SH-SY5Y (cell line): ENCODE results near the gene UHRF1.

Source experiments
- GATA2 ChIP-seq: IDR thresholded peaks from 2 replicates; pipeline ENCODE4 v1.6.1; 2011; ENCODE audit warnings: mild to moderate bottlenecking, low read depth, low read length
- GATA3 ChIP-seq: IDR thresholded peaks from 2 replicates; pipeline ENCODE4 v1.6.1; 2011; ENCODE audit warnings: low read depth, mild to moderate bottlenecking, low read length, moderate library complexity

Gene UHRF1

DNA sequence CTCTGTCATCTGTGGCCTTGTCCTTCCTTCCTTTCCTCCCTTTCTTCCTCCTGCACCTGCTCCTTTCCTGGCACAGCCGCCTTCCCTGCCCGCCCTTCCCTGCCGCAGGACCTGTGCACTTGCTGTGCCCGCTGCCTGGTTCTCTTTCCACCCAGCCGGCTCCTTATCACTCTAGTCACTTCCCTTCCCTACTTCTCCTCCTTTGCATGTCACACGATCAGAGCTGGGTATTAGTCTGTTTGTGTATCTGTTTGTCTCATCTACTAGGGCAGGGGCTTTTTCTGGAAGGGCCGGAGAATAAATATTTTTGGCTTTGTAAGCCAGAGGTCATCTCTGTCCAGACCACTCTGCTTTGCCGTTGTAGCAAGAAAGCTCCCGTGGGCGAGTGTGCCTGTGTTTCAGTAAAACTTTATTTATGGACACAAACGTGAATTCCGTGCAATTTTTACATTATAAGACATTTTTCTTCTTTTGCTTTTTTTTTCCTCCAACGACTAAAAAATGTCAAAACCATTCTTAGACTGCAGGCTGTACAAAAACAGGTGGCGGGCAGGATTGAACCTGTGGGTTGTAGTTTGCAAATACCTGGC is 65.7 kb downstream of the UHRF1 start:
- TF ChIP-seq GATA2 (no peak), GATA3 (no peak)

- TF ChIP-seq GATA2: no peak
- TF ChIP-seq GATA3: no peak
These were observed 67.3 kb downstream of the UHRF1 start for GRCh38 chr19:4976401-4977298.

DNA sequence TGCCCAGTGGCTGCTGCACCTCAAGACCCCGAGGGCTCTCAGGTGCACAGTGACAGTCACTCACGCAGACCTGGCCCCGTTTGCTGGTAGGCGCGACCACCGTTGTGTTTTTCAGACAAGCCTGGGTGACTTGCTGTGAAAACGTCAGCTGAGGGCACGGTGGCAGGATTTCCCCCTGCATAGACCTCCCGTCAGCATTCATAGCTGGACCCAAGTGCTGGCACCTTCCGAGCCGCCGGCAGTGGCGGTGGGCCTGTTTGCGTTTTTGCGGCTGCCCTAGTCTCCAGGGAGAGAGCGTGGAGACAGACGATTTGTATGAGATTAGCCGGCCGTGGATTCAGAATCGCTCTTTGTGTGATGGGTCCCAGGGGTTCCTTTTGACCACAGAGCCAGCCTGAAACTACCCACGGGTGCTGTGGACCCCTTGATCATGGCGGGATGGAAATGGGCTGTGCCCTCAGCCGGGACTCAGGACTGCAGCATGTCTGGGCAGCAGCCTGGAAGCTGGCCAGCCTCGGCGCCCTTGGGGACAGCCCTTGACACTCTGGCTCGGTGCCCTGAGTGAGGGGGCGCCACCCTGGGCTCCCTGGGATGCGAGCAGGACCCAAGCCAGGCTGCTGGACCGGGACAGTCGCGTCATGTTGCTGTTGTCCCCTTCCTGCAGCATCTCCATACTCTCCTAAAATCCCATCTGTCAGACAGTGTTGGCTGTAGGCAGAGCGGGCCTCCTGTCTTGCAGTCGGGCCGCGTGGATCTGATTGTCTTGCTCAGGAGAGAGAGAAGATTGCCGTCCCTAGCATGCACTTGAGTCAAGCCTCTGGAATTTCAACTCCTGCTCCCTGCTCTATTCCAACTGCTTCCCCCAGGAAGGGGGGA is 68.2 kb downstream of the UHRF1 start:
- TF ChIP-seq GATA2: no peak
- TF ChIP-seq GATA3: no peak

DNA sequence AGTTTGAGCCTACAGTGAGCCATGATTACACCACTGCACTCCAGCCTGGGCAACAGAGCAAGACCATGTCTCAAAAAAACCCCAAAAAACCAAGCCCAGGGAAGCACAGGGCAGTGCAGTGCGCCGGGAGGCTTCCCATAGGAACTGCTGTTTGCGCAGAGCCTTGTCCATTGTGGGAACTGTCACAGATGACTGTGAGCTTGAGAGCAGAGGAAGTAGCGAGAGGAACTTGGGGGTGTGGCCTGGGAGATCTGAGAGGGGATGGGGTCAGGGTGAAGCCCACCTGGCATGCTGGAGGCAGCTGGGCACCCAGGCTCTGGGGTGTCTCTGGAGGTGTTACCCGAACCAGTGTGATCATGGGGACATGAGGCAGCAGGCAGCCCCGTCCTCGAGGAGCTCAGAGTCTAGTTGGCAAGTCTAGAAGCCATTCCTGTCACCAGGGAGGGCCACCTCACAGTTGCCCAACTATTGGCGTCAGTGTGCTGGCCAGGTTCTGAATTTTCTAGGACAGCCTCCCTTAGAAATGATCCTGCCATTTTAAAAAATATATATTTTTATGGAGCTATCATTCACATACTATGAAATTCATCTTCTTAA is 70.0 kb downstream of the UHRF1 start:
- TF ChIP-seq GATA2: no peak
- TF ChIP-seq GATA3: no peak

DNA sequence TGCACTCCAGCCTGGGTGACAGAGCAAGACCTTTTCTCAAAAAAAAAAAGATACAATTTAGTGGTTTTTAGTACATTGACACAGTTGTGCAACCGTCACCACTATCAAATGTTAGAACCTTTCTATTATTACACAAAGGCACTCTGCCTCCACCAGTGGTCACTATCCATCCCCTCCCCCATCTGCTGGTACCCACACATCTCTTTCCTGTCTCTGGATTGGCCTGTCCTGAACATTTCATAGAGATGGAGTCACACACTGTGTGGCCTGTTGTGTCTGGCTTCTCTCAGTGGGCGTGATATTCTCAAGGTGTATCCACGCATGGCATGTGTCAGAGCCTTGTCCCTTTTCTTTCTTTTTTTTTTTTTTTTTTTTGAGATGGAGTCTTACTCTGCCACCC is 70.8 kb downstream of the UHRF1 start:
- TF ChIP-seq GATA2 (no peak), GATA3 (no peak)

DNA sequence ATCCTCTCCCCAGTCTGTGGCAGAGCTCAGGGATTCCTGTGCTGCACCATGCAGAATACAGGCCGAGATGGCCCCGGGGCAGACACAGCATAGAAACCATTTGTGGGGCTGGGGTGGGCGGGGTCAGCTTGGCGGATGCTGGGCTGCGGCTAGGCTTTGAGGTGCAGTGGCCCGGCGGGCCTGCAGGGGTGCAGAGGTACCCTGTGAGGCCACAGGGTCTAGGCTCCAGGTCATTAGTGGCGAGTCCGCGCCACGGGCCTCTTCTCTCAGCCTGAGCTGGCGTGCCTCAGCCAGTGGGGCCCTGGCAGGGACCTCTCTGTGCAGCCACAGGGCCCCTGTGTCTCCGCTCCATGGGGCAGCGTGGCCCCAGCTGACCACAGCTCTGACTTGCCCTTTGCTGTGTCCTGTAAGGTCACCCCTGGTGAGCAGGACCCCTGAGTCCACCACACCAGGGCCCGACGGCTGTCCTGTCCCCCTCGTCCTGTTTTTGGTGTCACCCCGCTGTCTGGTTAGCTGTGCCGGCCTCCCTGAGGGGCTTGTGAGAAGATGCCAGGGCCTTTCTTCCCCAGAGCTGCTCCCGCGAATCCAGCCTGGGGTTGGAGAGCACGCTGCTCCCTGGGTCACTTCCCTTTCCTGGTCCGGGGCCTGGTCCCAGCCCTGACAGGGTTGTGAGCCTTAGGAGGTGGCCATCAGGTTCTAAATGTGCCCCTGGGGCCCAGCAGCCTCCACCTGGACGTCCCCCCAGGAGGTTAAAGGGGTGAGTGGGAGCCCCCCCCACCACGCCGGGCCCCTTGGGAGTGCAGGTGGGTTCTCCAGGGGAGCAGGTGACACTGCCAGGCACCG is 71.8 kb downstream of the UHRF1 start:
- TF ChIP-seq GATA2 (no peak), GATA3 (no peak)

DNA sequence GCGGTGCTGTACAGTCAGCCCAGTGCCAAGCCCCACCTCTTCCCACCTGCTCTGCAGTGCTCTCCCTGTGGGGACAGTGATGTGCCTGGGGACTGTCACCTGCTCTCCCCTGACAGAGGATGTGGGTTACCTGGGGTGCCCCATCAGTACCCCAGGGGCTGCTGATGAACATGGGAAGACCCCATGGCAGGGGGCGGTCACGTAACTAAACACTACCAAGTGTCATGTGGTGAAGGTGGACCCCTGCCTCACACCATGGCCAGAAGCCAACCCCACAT is 72.3 kb downstream of the UHRF1 start:
- no peak for TF ChIP-seq GATA3
- TF ChIP-seq GATA2: no peak

GRCh38 chr19:4983346-4984105 is 74.2 kb downstream of the UHRF1 start:
- TF ChIP-seq GATA2 (no peak), GATA3 (no peak)

DNA sequence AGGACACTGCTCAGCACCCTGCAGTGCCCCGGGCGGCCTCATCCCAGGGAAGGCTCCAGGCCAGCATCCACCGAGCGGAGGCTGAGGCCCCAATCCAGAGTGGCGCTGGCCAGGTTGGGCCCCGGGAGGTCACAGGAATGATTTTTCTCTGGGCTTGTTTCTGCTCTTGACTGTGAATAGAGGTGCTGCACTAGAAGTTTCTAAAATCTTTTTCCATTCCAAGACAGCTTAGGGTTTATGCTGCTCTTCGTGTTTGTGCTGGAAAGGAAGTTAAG is 74.7 kb downstream of the UHRF1 start:
- no peak for TF ChIP-seq GATA3
- TF ChIP-seq GATA2: no peak

- TF ChIP-seq GATA2 (no peak), GATA3 (no peak)
These were observed 75.2 kb downstream of the UHRF1 start for GRCh38 chr19:4984438-4984990.

DNA sequence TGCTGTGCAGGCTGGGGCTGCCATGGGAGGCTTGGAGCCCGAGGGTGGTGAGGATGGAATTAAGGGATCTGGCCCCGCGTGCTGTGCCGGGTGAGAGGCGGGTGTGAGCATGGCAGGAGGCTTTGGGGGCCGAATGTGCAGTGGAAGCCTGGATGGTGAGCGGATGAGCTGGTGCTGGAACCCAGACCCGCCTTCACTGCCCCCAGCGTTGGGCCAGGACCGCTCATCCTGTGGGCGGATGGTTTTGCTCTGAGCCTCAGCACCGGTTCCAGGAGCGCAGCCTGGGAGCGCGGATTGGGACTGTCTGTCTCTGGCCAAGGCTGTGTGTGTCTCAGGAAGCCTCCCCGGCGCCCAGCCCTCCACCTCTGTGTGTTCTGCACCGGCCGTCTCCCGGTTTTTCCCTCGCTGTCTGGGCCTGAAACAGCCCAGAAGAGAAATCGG is 76.3 kb downstream of the UHRF1 start:
- TF ChIP-seq GATA3 (no peak), GATA2 (no peak)

- TF ChIP-seq GATA3 (no peak), GATA2 (no peak)
These were observed 76.8 kb downstream of the UHRF1 start for GRCh38 chr19:4986056-4986455.

- TF ChIP-seq GATA3 (no peak), GATA2 (no peak)
These were observed 77.2 kb downstream of the UHRF1 start for GRCh38 chr19:4986471-4986891.
